Sigmoid colon (tissue), 4 donors: Measurements from ENCODE around the gene SPATS1.

ENCODE experiments used
- POLR2A ChIP-seq, 2 donors: fragments of 450-650 bp; IDR thresholded peaks; one replicate each; pipeline ENCODE4 v1.6.1; 2016; ENCODE audit warnings: antibody characterized with exemption in 2 of 2, mild to moderate bottlenecking in 2 of 2, moderate library complexity in 2 of 2
- POLR2AphosphoS5 ChIP-seq, 4 donors: sonication (generic); formaldehyde crosslinking; IDR thresholded peaks; one replicate each; pipeline ENCODE4 v1.6.1; 2017; ENCODE audit warnings: antibody characterized with exemption in 4 of 4
- TF ChIP-seq, protein P1 (sequence below), 4 experiments: fragments of 450-650 bp in 3 of 4; fragments of 200-600 bp in 1 of 4; IDR thresholded peaks; one replicate each; pipeline ENCODE4 v1.5.1; 2016 to 2019; ENCODE audit warnings: antibody characterized with exemption in 4 of 4, mild to moderate bottlenecking in 3 of 4, moderate library complexity in 2 of 4

DNA sequence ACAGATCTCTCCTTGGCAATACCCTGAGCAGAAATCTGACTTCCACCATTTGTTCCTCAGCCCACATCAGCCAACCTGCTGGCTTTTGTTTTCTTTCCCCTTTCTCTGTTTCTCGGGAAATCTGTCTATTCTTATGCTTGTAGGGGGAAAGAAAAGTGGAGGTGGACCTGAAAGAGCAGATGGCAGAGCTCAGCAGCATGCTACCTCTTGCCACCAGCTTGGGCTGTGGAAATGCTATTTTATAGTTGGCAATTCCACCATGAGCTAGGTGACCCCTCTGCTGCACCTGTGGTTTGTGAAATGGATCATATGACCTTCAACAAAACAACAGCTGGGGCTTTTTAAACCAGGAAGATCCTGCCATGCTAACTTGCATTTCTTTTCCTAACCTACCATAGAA, 6.8 kb upstream of the SPATS1 start:
- TF ChIP-seq, protein P1, sequence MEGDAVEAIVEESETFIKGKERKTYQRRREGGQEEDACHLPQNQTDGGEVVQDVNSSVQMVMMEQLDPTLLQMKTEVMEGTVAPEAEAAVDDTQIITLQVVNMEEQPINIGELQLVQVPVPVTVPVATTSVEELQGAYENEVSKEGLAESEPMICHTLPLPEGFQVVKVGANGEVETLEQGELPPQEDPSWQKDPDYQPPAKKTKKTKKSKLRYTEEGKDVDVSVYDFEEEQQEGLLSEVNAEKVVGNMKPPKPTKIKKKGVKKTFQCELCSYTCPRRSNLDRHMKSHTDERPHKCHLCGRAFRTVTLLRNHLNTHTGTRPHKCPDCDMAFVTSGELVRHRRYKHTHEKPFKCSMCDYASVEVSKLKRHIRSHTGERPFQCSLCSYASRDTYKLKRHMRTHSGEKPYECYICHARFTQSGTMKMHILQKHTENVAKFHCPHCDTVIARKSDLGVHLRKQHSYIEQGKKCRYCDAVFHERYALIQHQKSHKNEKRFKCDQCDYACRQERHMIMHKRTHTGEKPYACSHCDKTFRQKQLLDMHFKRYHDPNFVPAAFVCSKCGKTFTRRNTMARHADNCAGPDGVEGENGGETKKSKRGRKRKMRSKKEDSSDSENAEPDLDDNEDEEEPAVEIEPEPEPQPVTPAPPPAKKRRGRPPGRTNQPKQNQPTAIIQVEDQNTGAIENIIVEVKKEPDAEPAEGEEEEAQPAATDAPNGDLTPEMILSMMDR (IDR thresholded peaks at IDR 0.05), result no peak
- TF ChIP-seq POLR2AphosphoS5 (IDR thresholded peaks at IDR 0.05) (no peak), POLR2A (IDR thresholded peaks at IDR 0.05) (no peak)
